Measurements from ENCODE around the gene MRPL2.
A peak's percentile ranks its signal among the peaks of the same experiment; 100 is the strongest.

Gene MRPL2

GRCh38 chr6:43074847-43075669 lies 15.8 kb upstream of the MRPL2 start:
- peak overlapping the region; percentile 28 to 64 for H2BK12ac ChIP-seq (ENCODE audit: low read length in 2 of 2)
- H3K36me3 ChIP-seq (ENCODE audit: control insufficient read depth in 1 of 2, insufficient read depth in 2 of 2, low read depth in 1 of 2, low read length in 2 of 2) = peaks cover 31 to 33% of the 10 kb centered on the region in 2 experiments
- no peaks in the 10 kb centered on the region for H3K27me3 ChIP-seq (ENCODE audit: control insufficient read depth in 1 of 2, insufficient read depth in 1 of 2, low read length in 2 of 2)
- peak overlapping the region; percentile 63 to 68 for H3K18ac ChIP-seq (ENCODE audit: low read depth in 1 of 2, low read length in 2 of 2)
- peak overlapping the region; percentile 63 for H3K9ac ChIP-seq (ENCODE audit: low read length)
- peak overlapping the region in 1 of 2 experiments; percentile 41 for H3K14ac ChIP-seq (ENCODE audit: low read length in 2 of 2)
- H3K4me1 ChIP-seq (ENCODE audit: control insufficient read depth, insufficient read depth, low read depth, low read length) = peaks cover 38% of the 10 kb centered on the region
- peak overlapping the region; percentile 97 for H3K27ac ChIP-seq (ENCODE audit: low read length, poor library complexity, severe bottlenecking)
- H2BK15ac ChIP-seq (ENCODE audit: low read depth, poor library complexity, severe bottlenecking) = peak overlapping the region; percentile 66
- H3K4ac ChIP-seq (ENCODE audit: low read depth in 1 of 2, low read length in 2 of 2) = peak overlapping the region in 1 of 2 experiments; percentile 47
- H2AFZ ChIP-seq (ENCODE audit: low read depth, low read length) = no peak overlapping the region
- H4K8ac ChIP-seq (ENCODE audit: low read length) = peak overlapping the region; percentile 94
- H3K9me3 ChIP-seq (ENCODE audit: control insufficient read depth, low read length) = no peaks in the 10 kb centered on the region
- peak overlapping the region; percentile 76 for H4K91ac ChIP-seq (ENCODE audit: low read length)
- H2AK5ac ChIP-seq (ENCODE audit: low read length, severe bottlenecking) = peak overlapping the region; percentile 87
- H2BK120ac ChIP-seq (ENCODE audit: low read depth, low read length) = no peak overlapping the region
- H3K79me1 ChIP-seq (replicated peaks; ENCODE audit: low read length, poor library complexity, severe bottlenecking) = peaks cover 3% of the 10 kb centered on the region
- H3K4me2 ChIP-seq (ENCODE audit: low read length, poor library complexity, severe bottlenecking) = peak overlapping the region; percentile 85
- peak overlapping the region; percentile 94 for H2BK5ac ChIP-seq (ENCODE audit: low read depth, low read length, poor library complexity, severe bottlenecking)
- H3K4me3 ChIP-seq (ENCODE audit: insufficient read depth in 1 of 2, low read depth in 1 of 2, low read length in 2 of 2) = peak overlapping the region in 1 of 2 experiments; percentile 70
- 83% methylated on average over 1 of the region's 6 CpGs for WGBS
- DNase-seq = peak; percentile 71
- H3K23ac ChIP-seq (ENCODE audit: low read length in 2 of 2) = peak overlapping the region in 1 of 2 experiments; percentile 19

- H3K18ac ChIP-seq (ENCODE audit: low read depth in 1 of 2, low read length in 2 of 2) = no peak overlapping the region
- peak overlapping the region in 1 of 2 experiments; percentile 20 for H3K4ac ChIP-seq (ENCODE audit: low read depth in 1 of 2, low read length in 2 of 2)
- H2AK5ac ChIP-seq (ENCODE audit: low read length, severe bottlenecking) = no peak overlapping the region
- H2BK5ac ChIP-seq (ENCODE audit: low read depth, low read length, poor library complexity, severe bottlenecking) = no peak overlapping the region
- peak; percentile 72 for DNase-seq
- H3K14ac ChIP-seq (ENCODE audit: low read length in 2 of 2) = no peak overlapping the region
- H3K4me2 ChIP-seq (ENCODE audit: low read length, poor library complexity, severe bottlenecking) = no peak overlapping the region
- no peak overlapping the region for H3K4me3 ChIP-seq (ENCODE audit: insufficient read depth in 1 of 2, low read depth in 1 of 2, low read length in 2 of 2)
- H3K23ac ChIP-seq (ENCODE audit: low read length in 2 of 2) = no peak overlapping the region
- no peaks in the 10 kb centered on the region for H3K27me3 ChIP-seq (ENCODE audit: control insufficient read depth in 1 of 2, insufficient read depth in 1 of 2, low read length in 2 of 2)
- H3K36me3 ChIP-seq (ENCODE audit: control insufficient read depth in 1 of 2, insufficient read depth in 2 of 2, low read depth in 1 of 2, low read length in 2 of 2) = peaks cover 48 to 51% of the 10 kb centered on the region in 2 experiments
- H2BK120ac ChIP-seq (ENCODE audit: low read depth, low read length) = no peak overlapping the region
- peak overlapping the region; percentile 30 for H4K8ac ChIP-seq (ENCODE audit: low read length)
- H2BK15ac ChIP-seq (ENCODE audit: low read depth, poor library complexity, severe bottlenecking) = no peak overlapping the region
- H4K91ac ChIP-seq (ENCODE audit: low read length) = no peak overlapping the region
- peaks cover 2% of the 10 kb centered on the region for H3K79me1 ChIP-seq (replicated peaks; ENCODE audit: low read length, poor library complexity, severe bottlenecking)
- H3K4me1 ChIP-seq (ENCODE audit: control insufficient read depth, insufficient read depth, low read depth, low read length) = peaks cover 14% of the 10 kb centered on the region
- H2AFZ ChIP-seq (ENCODE audit: low read depth, low read length) = no peak overlapping the region
- no peak overlapping the region for H3K9ac ChIP-seq (ENCODE audit: low read length)
- peak overlapping the region in 1 of 2 experiments; percentile 1 for H2BK12ac ChIP-seq (ENCODE audit: low read length in 2 of 2)
- no peaks in the 10 kb centered on the region for H3K9me3 ChIP-seq (ENCODE audit: control insufficient read depth, low read length)
- 64% methylated on average over 5 of the region's 6 CpGs for WGBS
- H3K27ac ChIP-seq (ENCODE audit: low read length, poor library complexity, severe bottlenecking) = no peak overlapping the region
Observed at GRCh38 chr6:43070028-43070632, 10.9 kb upstream of the MRPL2 start.

DNA sequence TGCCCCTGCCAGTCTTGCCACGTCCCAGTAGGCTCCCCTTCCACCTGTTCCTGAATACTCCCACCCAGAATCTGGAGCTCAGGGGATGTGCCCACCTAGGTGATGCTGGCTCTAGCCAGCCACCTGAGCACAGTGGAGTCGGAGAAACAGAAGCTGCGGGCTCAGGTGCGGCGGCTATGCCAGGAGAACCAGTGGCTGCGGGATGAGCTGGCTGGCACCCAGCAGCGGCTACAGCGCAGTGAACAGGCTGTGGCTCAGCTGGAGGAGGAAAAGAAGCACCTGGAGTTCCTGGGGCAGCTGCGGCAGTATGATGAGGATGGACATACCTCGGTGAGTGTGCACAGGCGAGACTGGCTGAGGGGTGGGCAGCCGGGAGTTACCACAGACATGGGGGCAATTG lies 3.6 kb upstream of the MRPL2 start:
- peak overlapping the region; percentile 10 for H2AK5ac ChIP-seq (ENCODE audit: low read length, severe bottlenecking)
- no peak overlapping the region for H3K27ac ChIP-seq (ENCODE audit: low read length, poor library complexity, severe bottlenecking)
- H3K4me3 ChIP-seq (ENCODE audit: insufficient read depth in 1 of 2, low read depth in 1 of 2, low read length in 2 of 2) = no peak overlapping the region
- peaks cover 17% of the 10 kb centered on the region for H3K79me1 ChIP-seq (replicated peaks; ENCODE audit: low read length, poor library complexity, severe bottlenecking)
- no peak for DNase-seq
- H3K27me3 ChIP-seq (ENCODE audit: control insufficient read depth in 1 of 2, insufficient read depth in 1 of 2, low read length in 2 of 2) = no peaks in the 10 kb centered on the region
- no peak overlapping the region for H3K4me2 ChIP-seq (ENCODE audit: low read length, poor library complexity, severe bottlenecking)
- no peak overlapping the region for H2BK15ac ChIP-seq (ENCODE audit: low read depth, poor library complexity, severe bottlenecking)
- H3K23ac ChIP-seq (ENCODE audit: low read length in 2 of 2) = no peak overlapping the region
- H3K36me3 ChIP-seq (ENCODE audit: control insufficient read depth in 1 of 2, insufficient read depth in 2 of 2, low read depth in 1 of 2, low read length in 2 of 2) = peaks cover 32 to 37% of the 10 kb centered on the region in 2 experiments
- H2BK120ac ChIP-seq (ENCODE audit: low read depth, low read length) = no peak overlapping the region
- no peak overlapping the region for H4K91ac ChIP-seq (ENCODE audit: low read length)
- H3K9ac ChIP-seq (ENCODE audit: low read length) = no peak overlapping the region
- H3K4ac ChIP-seq (ENCODE audit: low read depth in 1 of 2, low read length in 2 of 2) = no peak overlapping the region
- no peak overlapping the region for H2BK5ac ChIP-seq (ENCODE audit: low read depth, low read length, poor library complexity, severe bottlenecking)
- H3K9me3 ChIP-seq (ENCODE audit: control insufficient read depth, low read length) = no peaks in the 10 kb centered on the region
- 95% methylated on average over 12 of the region's 12 CpGs for WGBS
- no peak overlapping the region for H2AFZ ChIP-seq (ENCODE audit: low read depth, low read length)
- peaks cover 11% of the 10 kb centered on the region for H3K4me1 ChIP-seq (ENCODE audit: control insufficient read depth, insufficient read depth, low read depth, low read length)
- no peak overlapping the region for H4K8ac ChIP-seq (ENCODE audit: low read length)
- no peak overlapping the region for H3K18ac ChIP-seq (ENCODE audit: low read depth in 1 of 2, low read length in 2 of 2)
- H3K14ac ChIP-seq (ENCODE audit: low read length in 2 of 2) = no peak overlapping the region
- H2BK12ac ChIP-seq (ENCODE audit: low read length in 2 of 2) = no peak overlapping the region

GRCh38 chr6:43061861-43062260 lies 2.6 kb upstream of the MRPL2 start:
- WGBS = 57% methylated on average over 2 of the region's 2 CpGs
- Histone ChIP-seq H2AK5ac (ENCODE audit: low read length, severe bottlenecking) (no peak overlapping the region), H2BK5ac (ENCODE audit: low read depth, low read length, poor library complexity, severe bottlenecking) (no peak overlapping the region), H2BK120ac (ENCODE audit: low read depth, low read length) (no peak overlapping the region), H2BK12ac (ENCODE audit: low read length in 2 of 2) (no peak overlapping the region), H4K91ac (ENCODE audit: low read length) (no peak overlapping the region), H4K8ac (ENCODE audit: low read length) (no peak overlapping the region), H3K14ac (ENCODE audit: low read length in 2 of 2) (no peak overlapping the region), H3K4me2 (ENCODE audit: low read length, poor library complexity, severe bottlenecking) (no peak overlapping the region), H3K18ac (ENCODE audit: low read depth in 1 of 2, low read length in 2 of 2) (no peak overlapping the region), H2BK15ac (ENCODE audit: low read depth, poor library complexity, severe bottlenecking) (no peak overlapping the region), H3K9me3 (ENCODE audit: control insufficient read depth, low read length) (no peaks in the 10 kb centered on the region), H3K79me1 (replicated peaks; ENCODE audit: low read length, poor library complexity, severe bottlenecking) (peaks cover 17% of the 10 kb centered on the region), H3K4ac (ENCODE audit: low read depth in 1 of 2, low read length in 2 of 2) (no peak overlapping the region), H3K9ac (ENCODE audit: low read length) (no peak overlapping the region), H3K23ac (ENCODE audit: low read length in 2 of 2) (no peak overlapping the region), H3K4me1 (ENCODE audit: control insufficient read depth, insufficient read depth, low read depth, low read length) (peaks cover 11% of the 10 kb centered on the region), H3K4me3 (ENCODE audit: insufficient read depth in 1 of 2, low read depth in 1 of 2, low read length in 2 of 2) (no peak overlapping the region), H3K27me3 (ENCODE audit: control insufficient read depth in 1 of 2, insufficient read depth in 1 of 2, low read length in 2 of 2) (no peaks in the 10 kb centered on the region), H3K27ac (ENCODE audit: low read length, poor library complexity, severe bottlenecking) (no peak overlapping the region), H2AFZ (ENCODE audit: low read depth, low read length) (no peak overlapping the region), H3K36me3 (ENCODE audit: control insufficient read depth in 1 of 2, insufficient read depth in 2 of 2, low read depth in 1 of 2, low read length in 2 of 2) (peaks cover 40 to 41% of the 10 kb centered on the region in 2 experiments)
- no peak for DNase-seq

Data from mesenchymal stem cell (in vitro differentiated cells and primary cell).